Endothelial cell of umbilical vein (primary cell): ENCODE data around the gene SRP14. TPM values are rescaled to one million over a fixed set of nuclear protein-coding genes. Genes with fewer than 3 reads are reported as not detected.
"Not testable (repeated sequence)": the region's sequence is repeated elsewhere in the genome, so short reads cannot be mapped to it uniquely, and the experiment has no call there.

ENCODE experiments used
- BruUV-seq: library from RNA; stranded (reverse); fragments of 400-500 nt; replicated peaks from 2 replicates; lab custom pipeline; 2021; lab: Mats Ljungman, UMichigan
- CTCF ChIA-PET: fragments of 300-600, 350-600 bp; sonication (Branson Sonifier 250); formaldehyde crosslinking; loops from one replicate; lab custom pipeline; 2021; ENCODE audit warnings: antibody characterized with exemption, inconsistent platforms; lab: Charles Lee
- POLR2A ChIA-PET: fragments of 300-600, 350-600 bp; sonication (Branson Sonifier 250); formaldehyde crosslinking; loops from one replicate; lab custom pipeline; 2021; ENCODE audit warnings: antibody characterized with exemption, inconsistent platforms; lab: Charles Lee
- DNase-seq: peaks from one replicate; pipeline ENCODE4 v3.0.0-alpha.2; 2011; ENCODE audit warnings: low read depth, low spot score
- FAIRE-seq: peaks from 2 replicates; lab custom pipeline; 2011; peaks lifted over from hg19 to GRCh38; lab: Jason Lieb, UNC
- H2AFZ ChIP-seq: 2 replicates; pipeline ENCODE4 v1.6.0; 2012; ENCODE audit warnings: low read depth, low read length, control low read depth, inconsistent platforms
- H3K27ac ChIP-seq: 2 replicates; pipeline ENCODE4 v1.5.1; 2011; ENCODE audit warnings: low read depth, mild to moderate bottlenecking, control low read depth, low read length, moderate library complexity; ENCODE audit not compliant: insufficient read depth
- H3K27me3 ChIP-seq, 2 experiments: 2 replicates each; pipeline versions ENCODE4 v1.6.0 to v1.6.1; 2011; ENCODE audit warnings: low read length in 2 of 2, mixed read lengths in 1 of 2; ENCODE audit not compliant: control insufficient read depth in 2 of 2, insufficient read depth in 2 of 2
- H3K36me3 ChIP-seq, 2 experiments: 2 replicates in 1 of 2; 3 replicates in 1 of 2; pipeline ENCODE4 v1.5.1; 2011; ENCODE audit warnings: low read length in 2 of 2, mild to moderate bottlenecking in 1 of 2, moderate library complexity in 1 of 2; ENCODE audit not compliant: control insufficient read depth in 2 of 2, insufficient read depth in 2 of 2; ENCODE audit errors: extremely low read depth in 1 of 2
- H3K4me1 ChIP-seq: 3 replicates; pipeline ENCODE4 v1.5.1; 2011; ENCODE audit warnings: mild to moderate bottlenecking, low read length; ENCODE audit not compliant: control insufficient read depth, insufficient read depth; ENCODE audit errors: extremely low read depth
- H3K4me2 ChIP-seq: 2 replicates; pipeline ENCODE4 v1.6.1; 2011; ENCODE audit warnings: low read length, control low read depth, mixed read lengths; ENCODE audit not compliant: insufficient read depth
- H3K4me3 ChIP-seq, 3 experiments: fragments of 200-600 bp in 1 of 3; sonication (generic), shearing (Covaris generic) in 1 of 3; replicated peaks in 1 of 3; 2 replicates each; pipeline ENCODE4 v1.5.1; 2011 to 2016; ENCODE audit warnings: control low read depth in 3 of 3, low read length in 3 of 3, mild to moderate bottlenecking in 2 of 3, inconsistent platforms in 1 of 3, low read depth in 1 of 3, moderate library complexity in 1 of 3; ENCODE audit not compliant: insufficient read depth in 1 of 3
- H3K79me2 ChIP-seq: 2 replicates; pipeline ENCODE4 v1.6.0; 2012; ENCODE audit warnings: low read length, inconsistent platforms; ENCODE audit not compliant: control insufficient read depth, insufficient read depth
- H3K9ac ChIP-seq: replicated peaks from 2 replicates; pipeline ENCODE3; 2011; ENCODE audit warnings: low read length, control low read depth; ENCODE audit not compliant: insufficient read depth; ENCODE audit errors: extremely low read depth
- H3K9me1 ChIP-seq: replicated peaks from 3 replicates; pipeline ENCODE4 v1.6.0; 2011; ENCODE audit warnings: mild to moderate bottlenecking, low read length; ENCODE audit not compliant: control insufficient read depth, insufficient read depth; ENCODE audit errors: extremely low read depth
- H3K9me3 ChIP-seq: replicated peaks from 2 replicates; pipeline ENCODE4 v1.5.1; 2012; ENCODE audit warnings: low read length, inconsistent platforms; ENCODE audit not compliant: control insufficient read depth, insufficient read depth
- H4K20me1 ChIP-seq: replicated peaks from 2 replicates; pipeline ENCODE3; 2011; ENCODE audit warnings: mild to moderate bottlenecking, low read length; ENCODE audit not compliant: control insufficient read depth, insufficient read depth; ENCODE audit errors: extremely low read depth
- CTCF ChIP-seq, 2 donors: IDR thresholded peaks; 1 replicate in 1 of 2; 2 replicates in 1 of 2; pipeline ENCODE4 v1.5.1; 2011; ENCODE audit warnings: low read length in 2 of 2, mild to moderate bottlenecking in 2 of 2, moderate library complexity in 2 of 2, control low read depth in 1 of 2, inconsistent platforms in 1 of 2, low read depth in 1 of 2; ENCODE audit not compliant: insufficient read depth in 1 of 2; ENCODE audit errors: extremely low read depth in 1 of 2
- POLR2A ChIP-seq: IDR thresholded peaks from 2 replicates; pipeline ENCODE4 v1.6.1; 2012; ENCODE audit warnings: low read depth, mild to moderate bottlenecking, control low read depth, low read length
- dilution Hi-C: fragments of 300-500 bp; cut with MboI; formaldehyde crosslinking; loops from one replicate; pipeline ENCODE4 v1.15.0; 2019; ENCODE audit warnings: low sequenced_read_pairs; ENCODE audit not compliant: extremely low pct_ligation_motif_present
- intact Hi-C: fragments of 100-400 bp; cut with micrococcal nuclease; formaldehyde crosslinking; loops from one replicate; pipeline ENCODE4 v1.10.0; 2022
- polyA plus RNA-seq, 4 experiments: library from polyadenylated mRNA; depleted of rRNA in 3 of 4; stranded (reverse) in 3 of 4; unstranded in 1 of 4; fragments of >200 nt; gene quantifications; 2 replicates each; pipeline versions ENCODE4 v1.2.1 to v1.2.3, GENCODE V29; 2011 to 2012; ENCODE audit warnings: missing spikeins in 1 of 4
- total RNA-seq: library from RNA; stranded (reverse); gene quantifications from 2 replicates; pipeline ENCODE4 v1.2.3, GENCODE V29; 2021

The SRP14 gene
- total and polyA plus RNA-seq, 2 donors (not counting 3 experiments of a cell fraction or from before 2014, with no cell fraction given), result 220 to 330 TPM

- FAIRE-seq, H3K9ac ChIP-seq, H3K9me3 ChIP-seq, H3K9me1 ChIP-seq, H3K4me3 ChIP-seq, H3K4me2 ChIP-seq, dilution Hi-C loops, POLR2A ChIA-PET, H2AFZ ChIP-seq, H3K27me3 ChIP-seq, intact Hi-C loops, BruUV-seq, H3K27ac ChIP-seq, H4K20me1 ChIP-seq, DNase-seq: not testable (repeated sequence)
- Histone ChIP-seq H3K36me3 (peaks cover 12 to 36% of the 10 kb centered on the region in 2 experiments), H3K4me1 (peaks cover 20% of the 10 kb centered on the region), H3K79me2 (peaks cover 22% of the 10 kb centered on the region)
- CTCF ChIA-PET, result interaction anchor here (1.4 to 8.3 kb wide), 4 partner anchors 69 to 250 kb away, joined by 3 to 62 read pairs (median 4); no protein-coding TSS in a partner anchor
Observed at GRCh38 chr15:40035182-40035581, 3.8 kb downstream of the SRP14 start.

- POLR2A ChIA-PET, result no interaction called here
- Histone ChIP-seq H3K27me3 (no peaks in the 10 kb centered on the region), H3K4me3 (no peak overlapping the region), H2AFZ (no peak overlapping the region), H3K9ac (no peak overlapping the region), H3K36me3 (peaks cover 15 to 36% of the 10 kb centered on the region in 2 experiments), H3K9me1 (no peaks in the 10 kb centered on the region), H4K20me1 (no peaks in the 10 kb centered on the region), H3K4me1 (peaks cover 25% of the 10 kb centered on the region), H3K27ac (no peak overlapping the region), H3K4me2 (no peak overlapping the region), H3K9me3 (no peaks in the 10 kb centered on the region), H3K79me2 (peaks cover 22% of the 10 kb centered on the region)
- intact Hi-C loops (no loop called here), dilution Hi-C loops (no loop called here)
- TF ChIP-seq POLR2A (peak; percentile 24), CTCF (IDR thresholded peaks at IDR 0.05; ENCODE audit: extremely low read depth in 1 of 2, insufficient read depth in 1 of 2, low read depth in 1 of 2, low read length in 2 of 2) (no peak)
- FAIRE-seq, result no peak
- no TSS peak for BruUV-seq
- CTCF ChIA-PET, result interaction anchor here (1.4 to 8.3 kb wide), 4 partner anchors 70 to 249 kb away, joined by 3 to 62 read pairs (median 4); no protein-coding TSS in a partner anchor
- DNase-seq, result no peak
Observed at GRCh38 chr15:40034186-40034946, 4.6 kb downstream of the SRP14 start.
